ENCODE measurements around the gene DMBX1.

Gene DMBX1

DNA sequence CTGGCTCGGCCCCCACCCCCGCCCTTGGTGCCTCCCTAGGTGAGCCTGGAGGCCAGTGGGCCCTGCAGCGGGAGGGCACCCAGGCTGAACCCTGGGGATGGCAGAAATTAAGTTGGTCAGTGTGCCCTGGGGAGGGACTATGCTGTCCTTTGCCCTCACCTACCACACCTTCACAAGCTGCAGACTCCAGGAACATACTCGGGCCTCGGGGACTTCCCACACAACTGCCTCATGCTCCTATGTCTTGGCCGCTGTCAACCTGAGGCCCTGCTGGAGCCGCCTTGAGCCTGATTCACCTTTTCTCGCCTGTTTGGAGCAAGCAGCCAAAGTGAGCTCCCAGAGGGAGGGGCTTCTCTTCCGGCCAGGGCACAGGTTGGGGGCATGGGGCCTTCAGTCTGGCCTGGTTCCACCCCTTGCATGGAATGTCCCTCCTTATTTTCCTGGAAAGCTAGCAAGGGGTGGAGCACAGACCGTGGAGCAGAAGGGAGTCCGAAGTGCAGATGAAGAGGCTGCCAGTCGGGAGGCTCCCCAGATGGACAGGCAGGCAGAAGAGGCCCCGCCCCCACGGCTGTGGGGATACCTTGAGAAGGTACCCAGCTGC, 37.2 kb downstream of the DMBX1 start:
- DNase-seq, result no peak

DNA sequence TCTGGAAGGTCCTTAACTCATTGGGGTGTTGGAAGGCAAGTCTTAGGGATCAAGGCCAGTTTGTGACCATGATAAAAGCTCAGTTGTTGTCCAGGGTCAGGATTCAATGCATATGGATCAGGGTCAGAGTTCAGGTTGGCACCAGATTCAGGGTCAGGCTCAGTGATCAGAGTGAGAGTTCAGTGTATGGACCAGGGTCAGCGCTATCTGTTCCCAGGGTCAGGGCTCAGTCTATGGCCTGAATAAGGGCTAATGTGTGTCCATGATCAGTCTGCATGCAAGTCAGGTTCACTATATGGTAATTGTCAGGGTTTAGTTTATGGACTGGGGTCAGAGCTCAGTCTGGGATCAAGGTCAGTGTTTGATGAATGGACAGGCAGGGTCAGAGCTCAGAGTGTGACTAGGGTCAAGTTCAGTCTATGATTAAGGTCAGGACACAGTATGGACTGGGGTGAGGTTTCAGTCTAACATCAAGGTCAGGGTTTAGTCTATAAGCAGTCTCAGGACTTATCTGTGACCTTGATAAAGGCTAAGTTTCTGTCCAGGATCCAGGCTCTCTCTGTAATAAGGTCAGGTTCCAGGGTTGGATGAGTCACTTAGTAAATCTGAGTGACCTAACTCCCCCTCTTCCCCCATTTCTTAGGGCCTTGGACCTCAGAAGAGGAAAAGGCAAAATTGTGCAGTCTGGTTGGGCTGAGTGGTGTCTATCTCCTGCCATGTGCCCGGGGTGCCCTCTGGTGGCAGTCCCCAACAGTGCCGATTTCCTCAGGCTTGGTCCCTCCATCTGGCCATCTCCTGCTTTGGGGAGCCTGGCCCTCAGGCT, 38.0 kb downstream of the DMBX1 start:
- peak; percentile 29 for DNase-seq

DNA sequence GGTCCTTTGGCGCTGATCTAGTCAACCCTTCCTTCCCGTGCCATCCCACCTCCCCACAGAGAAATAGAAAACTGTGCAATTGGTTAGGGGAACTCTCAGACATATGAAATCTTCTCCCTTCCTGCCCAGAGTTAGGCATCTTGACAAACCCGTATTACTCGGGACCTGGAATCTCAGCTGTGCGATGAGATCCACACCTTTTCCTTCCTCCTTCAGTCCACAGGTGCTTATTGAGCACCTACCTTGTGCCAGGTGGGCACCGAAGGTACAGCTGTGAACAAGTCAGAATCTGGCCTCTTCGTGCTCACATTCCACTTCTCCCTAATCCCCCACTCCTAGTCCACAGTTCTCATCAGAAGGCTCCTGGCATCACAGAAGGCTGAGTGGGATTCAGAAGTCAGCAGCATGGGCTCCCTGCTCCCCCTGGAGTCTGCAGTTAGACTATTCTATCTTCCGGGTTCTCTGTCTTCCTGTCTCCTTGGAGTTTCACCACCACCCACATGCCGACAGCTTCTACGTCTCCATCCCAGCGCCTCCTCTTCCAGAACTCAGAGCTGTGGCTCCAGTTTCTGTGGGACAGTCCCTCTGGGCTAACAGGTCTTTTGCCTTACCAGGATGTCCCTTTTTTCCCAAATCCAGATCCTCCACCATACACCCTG, 38.8 kb downstream of the DMBX1 start:
- DNase-seq, result no peak

DNA sequence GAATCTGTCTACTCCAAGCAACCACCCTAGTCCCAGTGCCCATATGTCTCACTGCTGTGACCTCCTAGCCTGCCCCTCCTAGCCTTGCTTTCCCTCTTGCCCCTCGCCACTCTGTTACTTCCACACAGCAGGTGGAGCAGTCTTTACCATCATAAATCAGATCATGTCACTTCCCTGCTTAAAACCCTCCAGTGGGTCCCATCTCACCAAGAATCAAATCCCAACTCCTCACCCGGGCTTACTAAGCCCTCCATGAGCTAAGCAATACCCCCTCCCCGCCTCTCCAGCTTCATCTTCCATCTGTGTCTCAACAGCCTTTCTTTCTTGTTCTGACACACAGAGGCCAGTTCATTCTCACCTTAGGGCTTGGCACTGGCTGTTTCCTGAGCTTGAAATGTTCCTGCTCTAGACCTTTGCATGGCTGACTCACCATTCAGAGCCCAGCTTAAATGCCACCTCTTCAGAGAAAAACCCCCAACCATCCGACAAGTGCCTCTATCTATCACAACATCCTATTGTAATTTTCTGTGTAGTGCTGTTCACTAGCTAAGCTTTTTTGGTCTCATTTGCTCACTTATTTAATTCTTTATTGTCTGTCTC, 39.5 kb downstream of the DMBX1 start:
- no peak for DNase-seq

DNA sequence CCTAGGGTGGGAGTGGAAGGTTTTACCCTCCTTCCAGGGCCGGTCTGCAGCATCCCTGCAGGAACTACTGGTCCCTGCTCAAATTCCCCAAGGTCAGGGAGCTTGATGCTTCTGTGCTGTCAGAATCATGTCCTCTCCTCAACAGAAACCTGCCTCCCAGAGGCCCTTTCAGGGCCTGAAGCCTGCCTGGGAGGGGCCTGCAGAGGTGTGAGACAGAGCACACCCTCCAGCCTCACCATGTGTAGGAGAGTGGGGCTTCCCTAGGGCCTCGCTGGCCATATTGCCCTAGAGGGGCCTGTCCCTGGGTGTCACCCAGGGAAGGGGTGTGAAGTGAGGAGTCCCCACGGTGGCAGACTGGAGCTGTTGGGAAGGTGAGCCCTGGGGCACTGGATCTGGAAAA, 40.7 kb downstream of the DMBX1 start:
- DNase-seq, result no peak

DNA sequence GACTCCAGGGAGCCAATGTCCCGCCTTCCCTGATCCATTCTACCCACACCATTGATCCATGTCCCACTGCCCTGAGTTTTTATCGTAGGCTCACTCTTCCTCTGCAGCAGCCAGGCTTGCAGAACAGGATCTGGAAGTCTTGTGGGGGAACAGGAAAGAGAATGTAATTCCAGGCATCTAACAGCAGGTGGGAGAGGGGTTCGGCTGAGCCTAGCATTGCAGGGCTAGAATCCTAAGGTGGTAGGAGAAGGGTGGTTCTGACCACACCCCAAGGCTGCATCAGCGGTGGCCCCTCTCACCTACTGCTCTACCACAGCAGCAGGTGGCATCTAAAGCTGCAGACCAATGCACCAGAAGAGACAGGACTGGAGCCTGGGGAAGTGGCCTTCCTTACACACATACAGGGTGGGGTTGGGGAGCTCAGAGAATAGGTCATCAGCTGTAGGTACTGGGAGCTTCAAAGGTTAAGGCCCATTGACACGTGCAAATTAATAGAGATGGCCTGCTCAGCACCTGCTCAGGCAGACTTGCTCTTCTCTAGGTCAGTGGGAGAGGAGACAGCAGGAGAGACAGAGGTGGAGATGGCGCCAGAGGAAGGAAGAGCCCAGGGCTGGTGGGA, 41.3 kb downstream of the DMBX1 start:
- DNase-seq, result no peak

DNA sequence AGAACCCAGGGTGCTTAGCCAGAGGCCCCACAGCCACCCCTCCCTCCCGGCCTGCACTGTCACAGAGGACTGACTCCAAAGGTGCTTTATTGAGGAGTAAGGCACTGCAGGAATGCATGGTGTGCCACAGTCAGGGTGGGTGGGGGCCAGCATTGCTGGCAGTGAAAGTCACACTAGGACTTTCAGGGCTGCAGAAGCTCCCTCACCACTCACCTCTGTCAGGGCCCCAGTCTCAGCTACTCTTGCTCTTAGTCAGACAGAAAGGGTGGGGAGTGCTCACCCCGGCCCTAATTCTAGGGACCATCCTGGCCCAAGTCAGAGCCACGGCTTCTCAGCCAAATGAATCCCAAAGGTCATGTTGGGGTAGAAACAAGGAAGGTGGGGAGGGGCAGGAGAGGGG, 42.5 kb downstream of the DMBX1 start:
- no peak for DNase-seq

DNA sequence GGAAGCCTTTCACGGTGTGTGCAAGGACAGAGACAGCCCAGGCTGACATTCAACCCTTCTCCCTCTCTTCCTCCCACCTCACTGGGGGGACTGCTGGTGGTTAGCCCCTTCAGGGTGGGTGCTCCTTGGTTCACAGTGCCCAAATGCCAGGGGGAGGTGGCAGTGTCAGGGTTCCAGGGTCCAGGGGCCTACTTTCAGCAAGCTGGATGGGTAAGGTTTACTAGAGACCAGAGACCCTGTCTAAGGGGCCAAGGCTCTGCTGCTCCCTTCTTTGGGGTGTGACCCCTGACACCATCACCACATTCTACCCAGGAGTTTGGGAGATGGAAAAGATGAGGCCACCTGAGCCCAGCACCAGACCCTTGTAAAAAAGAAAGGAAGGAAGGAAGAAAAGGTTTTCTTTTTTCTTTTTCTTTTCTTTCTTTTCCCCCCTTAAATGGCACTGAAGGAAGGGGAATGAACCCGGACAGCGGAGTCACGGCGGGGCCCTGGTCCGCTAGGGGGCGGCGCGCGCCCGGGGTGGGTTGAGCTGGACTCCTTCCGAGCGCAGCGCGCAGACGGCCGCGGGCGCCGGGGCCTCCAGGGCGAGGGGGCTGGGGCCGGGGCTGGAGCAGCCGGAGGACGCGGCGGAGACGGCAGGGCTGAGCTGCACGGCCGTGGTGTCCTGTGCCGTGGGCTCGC, 43.0 kb downstream of the DMBX1 start:
- no peak for DNase-seq

DNA sequence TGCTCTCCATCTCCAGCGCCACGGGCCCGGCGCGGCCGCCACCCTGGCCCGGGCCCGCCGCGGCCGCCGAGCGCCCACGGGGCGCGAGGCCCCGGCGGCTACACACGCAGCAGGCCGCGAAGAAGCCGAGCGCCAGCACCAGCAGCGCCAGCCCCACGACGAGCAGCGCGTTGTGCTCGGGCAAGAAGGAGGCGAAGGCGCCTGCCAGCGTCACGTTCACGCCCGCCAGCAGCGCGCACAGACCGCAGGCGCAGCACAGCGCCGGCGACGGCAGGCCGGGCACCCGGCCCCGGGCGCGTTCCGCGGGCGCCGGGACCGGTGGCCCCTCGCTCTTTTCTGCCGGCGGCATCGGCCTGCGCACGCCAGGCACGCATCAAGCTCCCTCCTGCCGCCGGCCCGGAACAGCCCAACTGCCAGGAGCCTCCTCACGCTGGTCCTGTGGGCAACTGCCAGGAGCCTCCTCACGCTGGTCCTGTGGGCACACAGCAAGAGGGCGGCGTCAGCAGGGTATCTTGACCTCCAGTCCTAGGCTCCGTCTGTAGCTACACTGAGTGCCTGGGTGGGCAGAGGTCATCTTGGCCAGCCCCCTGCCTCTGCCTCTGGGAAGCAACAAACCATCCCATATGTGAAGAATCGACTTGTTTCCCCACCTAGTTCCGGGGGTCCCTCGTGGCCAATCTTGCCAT, 43.7 kb downstream of the DMBX1 start:
- no peak for DNase-seq

DNA sequence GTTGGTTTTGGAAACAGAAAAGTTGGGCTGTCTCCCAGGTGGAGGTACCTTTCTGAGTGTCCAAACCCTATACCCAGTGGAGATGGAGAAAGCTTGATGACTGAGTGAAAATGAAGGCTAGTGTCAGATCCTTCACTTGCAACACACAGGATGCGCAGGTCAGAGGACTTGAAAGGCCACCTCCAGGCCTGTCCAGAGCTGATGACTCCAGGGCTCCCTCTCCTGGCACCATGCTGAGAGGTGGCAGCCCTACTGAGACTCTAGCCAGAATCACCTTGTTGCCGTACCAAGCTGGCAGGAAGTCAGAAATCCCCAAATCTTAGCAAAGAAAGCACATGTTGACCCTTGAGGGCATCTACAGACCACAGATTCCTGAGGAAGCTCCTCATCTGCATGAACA, 45.4 kb downstream of the DMBX1 start:
- no peak for DNase-seq

DNA sequence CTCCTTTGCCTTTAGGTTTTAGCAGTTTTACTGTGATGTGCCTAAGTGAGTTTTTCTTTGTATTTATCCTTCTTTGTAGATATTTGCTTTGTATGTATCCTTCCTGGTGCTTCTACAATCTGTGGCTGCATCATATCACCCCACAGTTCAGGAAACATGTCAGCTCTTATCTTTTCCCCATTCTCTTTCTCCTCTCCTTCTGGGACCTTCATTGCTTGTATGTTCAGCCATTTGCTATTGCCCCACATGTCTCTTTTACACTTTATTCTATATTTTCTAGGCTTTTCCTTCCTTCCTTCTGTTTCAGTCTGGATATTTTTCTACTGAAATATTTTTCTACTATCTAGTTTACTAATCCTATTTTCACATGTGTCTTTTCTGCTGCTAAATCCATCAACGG, 46.9 kb downstream of the DMBX1 start:
- DNase-seq, result no peak

DNA sequence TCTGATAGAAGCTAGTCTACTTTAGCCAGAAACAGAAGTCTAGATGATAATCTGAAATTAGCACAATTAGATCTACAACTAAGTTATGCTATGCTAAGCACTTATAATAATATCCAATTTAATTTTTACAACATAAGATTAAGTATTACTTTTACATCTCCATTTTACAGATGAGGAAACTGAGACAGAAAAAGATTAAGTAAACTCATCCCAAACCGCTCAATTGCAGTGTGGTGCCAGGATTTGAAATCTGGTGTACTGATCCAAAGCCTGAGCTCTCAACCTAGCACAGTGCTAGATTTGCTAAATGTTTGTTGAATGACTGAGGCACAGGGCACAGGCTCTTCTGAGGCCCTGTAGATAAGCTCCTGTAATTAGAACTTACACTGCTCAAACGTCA, 48.0 kb downstream of the DMBX1 start:
- no peak for DNase-seq

DNA sequence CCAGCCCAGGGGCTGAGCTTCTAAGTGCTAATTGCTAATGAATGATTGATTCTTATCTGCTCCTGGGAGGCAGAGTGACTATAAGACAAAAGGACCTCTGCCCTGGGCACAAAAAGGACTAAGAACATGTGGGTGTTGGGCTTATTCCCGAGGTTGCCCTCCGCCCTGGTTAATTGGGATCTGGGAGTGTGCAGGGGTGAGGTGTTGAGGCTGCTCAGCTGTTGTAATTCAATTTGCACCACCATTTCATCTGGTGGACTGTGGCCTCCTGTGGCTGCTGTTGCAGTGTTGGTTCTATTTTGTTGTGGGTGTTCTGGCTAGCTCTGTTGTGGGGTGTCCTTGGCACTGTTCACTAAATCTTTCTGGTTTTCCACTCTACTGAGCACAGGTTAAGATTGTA, 48.5 kb downstream of the DMBX1 start:
- no peak for DNase-seq
